ENCODE data around the gene ZSCAN23.

ZSCAN23 gene

DNA sequence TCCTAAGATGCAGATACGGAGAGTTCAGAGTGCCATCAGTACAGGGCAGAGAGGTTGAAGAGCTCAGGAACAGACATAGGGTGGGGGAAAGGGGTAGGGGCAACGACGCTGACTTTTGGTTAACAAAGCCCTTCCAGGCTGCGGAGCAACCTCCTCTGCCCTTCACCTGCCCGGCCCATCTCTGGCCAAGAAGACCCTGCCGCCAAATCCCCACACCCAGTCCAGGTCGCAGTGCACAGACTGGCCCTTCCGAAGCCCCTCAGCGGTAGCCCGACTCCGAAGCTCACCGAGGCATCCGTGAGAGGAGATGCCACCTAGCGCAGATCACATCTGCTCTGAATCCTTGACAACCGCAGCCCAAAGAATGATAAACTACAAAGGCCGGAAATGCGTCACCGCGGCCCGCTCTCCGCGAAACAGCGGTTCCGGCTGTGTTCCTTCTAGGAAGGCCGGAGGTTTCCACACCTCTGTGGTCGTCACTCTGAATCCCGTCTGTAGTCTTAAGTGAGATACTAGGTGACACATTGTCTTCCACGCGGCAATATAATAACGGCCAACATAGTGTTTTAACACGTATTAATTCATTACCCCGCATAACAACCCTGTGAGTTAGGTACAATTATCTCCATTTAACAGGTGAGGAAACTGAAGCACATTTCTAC lies at the start of gene ZSCAN23:
Gene ZSCAN23, minus strand, starts transcription at position 380 of the 662 bp plus-strand sequence. CDS start 7,225 bp downstream, outside the sequence.
- TF ChIP-seq YY1 (IDR thresholded peaks at IDR 0.05; ENCODE audit: low read depth) (no peak), EP300 (IDR thresholded peaks at IDR 0.05; ENCODE audit: borderline replicate concordance) (no peak), TAF1 (IDR thresholded peaks at IDR 0.05; ENCODE audit: low read depth) (peak; percentile 43; the same call in 1 of the 2 replicates), NFIC (IDR thresholded peaks at IDR 0.05) (no peak), ZBTB7A (IDR thresholded peaks at IDR 0.05; ENCODE audit: low read depth) (no peak), TCF12 (IDR thresholded peaks at IDR 0.05; ENCODE audit: low read depth) (no peak), FOXM1 (IDR thresholded peaks at IDR 0.05; ENCODE audit: borderline replicate concordance, low read depth) (no peak)
- TF ChIP-seq, protein P1, sequence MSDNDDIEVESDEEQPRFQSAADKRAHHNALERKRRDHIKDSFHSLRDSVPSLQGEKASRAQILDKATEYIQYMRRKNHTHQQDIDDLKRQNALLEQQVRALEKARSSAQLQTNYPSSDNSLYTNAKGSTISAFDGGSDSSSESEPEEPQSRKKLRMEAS (IDR thresholded peaks at IDR 0.05) = peak; percentile 31; the same call in 1 of the 2 replicates

DNA sequence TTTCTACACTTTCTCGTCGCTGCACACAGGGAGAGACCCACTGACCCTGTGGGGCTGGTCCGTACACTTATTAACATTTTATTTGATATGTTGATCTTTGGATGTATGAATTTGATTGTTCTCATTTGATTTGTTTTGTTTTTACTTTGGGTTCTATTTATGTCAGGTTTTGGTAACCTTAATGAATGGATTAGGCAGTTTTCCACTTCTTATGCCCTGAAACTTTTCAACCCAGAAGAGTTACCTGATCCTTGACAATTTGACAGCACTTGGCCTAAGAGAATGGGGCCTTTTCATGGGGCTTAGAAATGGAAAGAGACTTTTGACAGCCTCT lies 48.7 kb upstream of the ZSCAN23 start:
- TF ChIP-seq TCF12 (IDR thresholded peaks at IDR 0.05; ENCODE audit: low read depth) (no peak), CREB1 (IDR thresholded peaks at IDR 0.05; ENCODE audit: low read depth) (no peak), YY1 (IDR thresholded peaks at IDR 0.05; ENCODE audit: low read depth) (no peak), FOXM1 (IDR thresholded peaks at IDR 0.05; ENCODE audit: borderline replicate concordance, low read depth) (no peak), CEBPB (IDR thresholded peaks at IDR 0.05) (no peak), ZBTB7A (IDR thresholded peaks at IDR 0.05; ENCODE audit: low read depth) (no peak)
- TF ChIP-seq, protein P2, sequence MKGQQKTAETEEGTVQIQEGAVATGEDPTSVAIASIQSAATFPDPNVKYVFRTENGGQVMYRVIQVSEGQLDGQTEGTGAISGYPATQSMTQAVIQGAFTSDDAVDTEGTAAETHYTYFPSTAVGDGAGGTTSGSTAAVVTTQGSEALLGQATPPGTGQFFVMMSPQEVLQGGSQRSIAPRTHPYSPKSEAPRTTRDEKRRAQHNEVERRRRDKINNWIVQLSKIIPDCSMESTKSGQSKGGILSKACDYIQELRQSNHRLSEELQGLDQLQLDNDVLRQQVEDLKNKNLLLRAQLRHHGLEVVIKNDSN (IDR thresholded peaks at IDR 0.05) = no peak

DNA sequence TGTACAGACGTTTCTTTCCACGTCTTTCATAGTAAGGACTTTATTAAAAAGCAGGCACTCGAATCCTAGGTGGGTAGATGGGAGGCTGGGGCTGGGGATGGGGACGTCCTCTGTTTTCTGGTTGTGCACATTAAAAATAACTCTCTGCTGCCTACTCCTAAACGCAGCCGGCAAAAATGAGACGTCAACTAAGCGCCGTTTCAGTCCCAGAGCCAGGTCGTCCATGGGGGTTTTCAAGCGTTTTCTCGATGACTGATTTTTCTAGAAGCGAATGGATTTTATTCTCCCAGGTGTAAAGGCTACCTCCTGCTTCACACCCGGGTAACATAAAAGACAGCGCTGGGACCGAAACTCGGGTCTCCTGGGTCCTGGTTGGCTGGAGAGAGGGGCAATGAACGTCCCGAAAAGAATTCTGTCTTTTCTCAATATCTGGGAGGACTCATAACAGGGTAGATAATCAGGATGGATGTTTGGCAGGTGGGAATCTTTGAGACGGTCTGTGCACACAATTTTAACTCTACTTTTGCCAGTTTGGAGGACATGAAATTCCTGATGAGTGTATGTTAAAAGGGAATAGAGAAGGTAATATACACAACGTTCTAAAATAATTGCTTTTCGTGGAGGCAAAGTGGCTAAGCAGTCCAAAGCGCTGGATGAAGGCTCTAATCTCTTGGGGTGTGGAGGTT lies 47.1 kb upstream of the ZSCAN23 start:
- TF ChIP-seq EGR1 (IDR thresholded peaks at IDR 0.05) (no peak), EP300 (IDR thresholded peaks at IDR 0.05; ENCODE audit: borderline replicate concordance) (no peak), YY1 (IDR thresholded peaks at IDR 0.05; ENCODE audit: low read depth) (no peak), FOXM1 (IDR thresholded peaks at IDR 0.05; ENCODE audit: borderline replicate concordance, low read depth) (no peak), TAF1 (IDR thresholded peaks at IDR 0.05; ENCODE audit: low read depth) (no peak), CREB1 (IDR thresholded peaks at IDR 0.05; ENCODE audit: low read depth) (no peak), ZBTB7A (IDR thresholded peaks at IDR 0.05; ENCODE audit: low read depth) (no peak), TCF12 (IDR thresholded peaks at IDR 0.05; ENCODE audit: low read depth) (no peak)
- TF ChIP-seq, protein P1 (IDR thresholded peaks at IDR 0.05) = no peak
- TF ChIP-seq, protein P3, sequence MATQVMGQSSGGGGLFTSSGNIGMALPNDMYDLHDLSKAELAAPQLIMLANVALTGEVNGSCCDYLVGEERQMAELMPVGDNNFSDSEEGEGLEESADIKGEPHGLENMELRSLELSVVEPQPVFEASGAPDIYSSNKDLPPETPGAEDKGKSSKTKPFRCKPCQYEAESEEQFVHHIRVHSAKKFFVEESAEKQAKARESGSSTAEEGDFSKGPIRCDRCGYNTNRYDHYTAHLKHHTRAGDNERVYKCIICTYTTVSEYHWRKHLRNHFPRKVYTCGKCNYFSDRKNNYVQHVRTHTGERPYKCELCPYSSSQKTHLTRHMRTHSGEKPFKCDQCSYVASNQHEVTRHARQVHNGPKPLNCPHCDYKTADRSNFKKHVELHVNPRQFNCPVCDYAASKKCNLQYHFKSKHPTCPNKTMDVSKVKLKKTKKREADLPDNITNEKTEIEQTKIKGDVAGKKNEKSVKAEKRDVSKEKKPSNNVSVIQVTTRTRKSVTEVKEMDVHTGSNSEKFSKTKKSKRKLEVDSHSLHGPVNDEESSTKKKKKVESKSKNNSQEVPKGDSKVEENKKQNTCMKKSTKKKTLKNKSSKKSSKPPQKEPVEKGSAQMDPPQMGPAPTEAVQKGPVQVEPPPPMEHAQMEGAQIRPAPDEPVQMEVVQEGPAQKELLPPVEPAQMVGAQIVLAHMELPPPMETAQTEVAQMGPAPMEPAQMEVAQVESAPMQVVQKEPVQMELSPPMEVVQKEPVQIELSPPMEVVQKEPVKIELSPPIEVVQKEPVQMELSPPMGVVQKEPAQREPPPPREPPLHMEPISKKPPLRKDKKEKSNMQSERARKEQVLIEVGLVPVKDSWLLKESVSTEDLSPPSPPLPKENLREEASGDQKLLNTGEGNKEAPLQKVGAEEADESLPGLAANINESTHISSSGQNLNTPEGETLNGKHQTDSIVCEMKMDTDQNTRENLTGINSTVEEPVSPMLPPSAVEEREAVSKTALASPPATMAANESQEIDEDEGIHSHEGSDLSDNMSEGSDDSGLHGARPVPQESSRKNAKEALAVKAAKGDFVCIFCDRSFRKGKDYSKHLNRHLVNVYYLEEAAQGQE (IDR thresholded peaks at IDR 0.05; ENCODE audit: low read depth) = no peak
- TF ChIP-seq, protein P2 (IDR thresholded peaks at IDR 0.05) = no peak

DNA sequence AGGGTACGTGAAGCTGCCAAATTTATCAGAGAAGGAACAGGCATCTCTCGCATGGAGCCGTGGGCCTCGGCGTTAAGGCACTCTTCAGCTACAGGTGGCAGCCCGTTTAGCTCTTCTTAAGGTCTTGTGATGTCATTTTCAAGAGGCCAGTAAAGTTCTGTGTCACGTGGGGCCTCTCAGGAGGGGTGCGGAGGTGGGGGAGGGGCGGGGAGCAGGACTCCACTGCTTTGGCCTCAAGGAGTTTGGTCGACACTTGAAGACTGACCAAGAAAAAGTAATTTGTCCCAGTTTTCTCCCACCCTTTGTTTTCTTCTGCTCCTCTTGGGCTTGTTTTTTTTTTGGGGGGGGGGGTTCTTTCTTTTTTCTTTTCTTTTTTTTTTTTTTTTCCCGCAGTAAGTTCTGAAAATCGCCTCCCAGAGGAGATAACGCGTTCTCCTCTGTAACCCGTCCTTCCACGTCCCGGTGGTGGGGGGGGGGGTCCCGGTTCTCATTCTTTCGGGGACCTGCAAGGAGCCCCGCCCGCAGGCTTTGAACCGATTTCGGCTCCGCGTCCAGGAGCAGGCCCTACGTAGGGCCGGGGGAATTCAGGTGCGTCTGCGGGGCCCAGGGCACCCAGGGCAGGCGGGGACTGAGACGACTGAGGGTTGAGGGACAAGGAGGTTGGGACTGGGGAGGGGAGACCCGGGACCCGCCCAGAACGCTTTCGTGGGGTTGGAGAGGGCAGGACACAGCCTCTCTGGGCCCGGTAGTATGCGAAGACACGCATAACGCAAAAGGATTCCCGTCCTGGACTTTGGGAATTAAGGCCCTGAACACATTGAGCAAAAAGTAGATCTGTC lies 46.3 kb upstream of the ZSCAN23 start:
- TF ChIP-seq CEBPB (IDR thresholded peaks at IDR 0.05) = no peak
- TF ChIP-seq, protein P2 (IDR thresholded peaks at IDR 0.05) = peak; percentile 53; the same call in 1 of the 2 replicates

DNA sequence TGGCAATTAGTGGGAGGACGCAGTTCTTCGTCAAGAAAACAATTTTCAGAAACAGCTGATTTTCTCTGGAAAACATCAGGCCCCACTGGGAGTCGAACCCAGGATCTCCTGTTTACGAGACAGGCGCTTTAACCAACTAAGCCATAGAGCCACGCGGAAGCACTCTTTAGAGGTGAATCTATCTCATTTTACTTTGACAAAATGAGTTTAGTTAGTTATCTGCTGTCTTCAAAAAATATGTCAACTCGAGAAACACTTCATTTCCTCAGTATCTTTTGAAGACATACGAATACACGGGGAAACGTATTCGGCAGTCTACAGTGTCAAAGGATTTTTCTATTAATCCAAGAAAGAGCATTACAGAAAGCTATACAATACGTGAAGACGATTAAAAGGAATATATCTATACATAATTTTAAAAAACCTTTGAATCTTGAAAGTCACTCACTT lies 45.6 kb upstream of the ZSCAN23 start:
- TF ChIP-seq TAF1 (IDR thresholded peaks at IDR 0.05; ENCODE audit: low read depth) (no peak), FOXM1 (IDR thresholded peaks at IDR 0.05; ENCODE audit: borderline replicate concordance, low read depth) (no peak), EP300 (IDR thresholded peaks at IDR 0.05; ENCODE audit: borderline replicate concordance) (no peak), EGR1 (IDR thresholded peaks at IDR 0.05) (no peak), TCF12 (IDR thresholded peaks at IDR 0.05; ENCODE audit: low read depth) (no peak), ZBTB7A (IDR thresholded peaks at IDR 0.05; ENCODE audit: low read depth) (no peak), CEBPB (IDR thresholded peaks at IDR 0.05) (no peak), CREB1 (IDR thresholded peaks at IDR 0.05; ENCODE audit: low read depth) (no peak), NFIC (IDR thresholded peaks at IDR 0.05) (no peak), RAD21 (IDR thresholded peaks at IDR 0.05; ENCODE audit: low read depth) (no peak), TEAD4 (IDR thresholded peaks at IDR 0.05) (no peak), YY1 (IDR thresholded peaks at IDR 0.05; ENCODE audit: low read depth) (no peak)
- TF ChIP-seq, protein P3 (IDR thresholded peaks at IDR 0.05; ENCODE audit: low read depth) = no peak
- TF ChIP-seq, protein P1 (IDR thresholded peaks at IDR 0.05) = no peak
- TF ChIP-seq, protein P2 (IDR thresholded peaks at IDR 0.05) = no peak

All from Ishikawa (cell line).